Right lobe of liver (tissue), 4 donors: ENCODE measurements around the gene HMGB4.

Experiments
- POLR2A ChIP-seq: fragments of 450-650 bp; IDR thresholded peaks from one replicate; pipeline ENCODE4 v1.6.1; 2017; ENCODE audit warnings: antibody characterized with exemption, mild to moderate bottlenecking
- TF ChIP-seq, protein P1 (sequence below), 4 donors: fragments of 200-600 bp in 3 of 4; fragments of 450-650 bp in 1 of 4; IDR thresholded peaks; one replicate each; pipeline versions ENCODE4 v1.5.1 to v1.8.0; 2016 to 2022; ENCODE audit warnings: antibody characterized with exemption in 4 of 4, mild to moderate bottlenecking in 2 of 4
- donor health status: DM: no; HTN: no; CAD: no.
- donor health status: DM: no; HTN: no; CAD: no.
- donor health status: DM: no; HTN: yes; CAD: no.

DNA sequence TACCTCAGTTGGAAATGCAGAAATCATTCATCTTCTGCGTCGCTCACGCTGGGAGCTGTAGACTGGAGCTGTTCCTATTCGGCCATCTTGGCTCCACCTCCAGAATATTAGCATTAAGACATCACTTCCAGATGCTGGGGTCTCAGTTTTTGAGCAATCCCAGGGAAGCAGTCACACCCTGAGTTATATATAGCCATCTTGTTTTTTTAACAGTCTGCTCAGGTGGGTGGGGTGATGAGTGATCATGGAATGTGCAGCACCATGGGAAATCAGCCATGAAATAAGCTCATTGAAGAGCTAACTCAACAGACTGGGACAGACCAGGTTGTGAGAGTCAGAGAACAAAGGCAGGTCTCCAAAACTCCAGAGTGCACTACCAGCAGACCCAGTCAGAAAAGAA, 27.0 kb upstream of the HMGB4 start:
- no peak for TF ChIP-seq POLR2A
- TF ChIP-seq, protein P1, sequence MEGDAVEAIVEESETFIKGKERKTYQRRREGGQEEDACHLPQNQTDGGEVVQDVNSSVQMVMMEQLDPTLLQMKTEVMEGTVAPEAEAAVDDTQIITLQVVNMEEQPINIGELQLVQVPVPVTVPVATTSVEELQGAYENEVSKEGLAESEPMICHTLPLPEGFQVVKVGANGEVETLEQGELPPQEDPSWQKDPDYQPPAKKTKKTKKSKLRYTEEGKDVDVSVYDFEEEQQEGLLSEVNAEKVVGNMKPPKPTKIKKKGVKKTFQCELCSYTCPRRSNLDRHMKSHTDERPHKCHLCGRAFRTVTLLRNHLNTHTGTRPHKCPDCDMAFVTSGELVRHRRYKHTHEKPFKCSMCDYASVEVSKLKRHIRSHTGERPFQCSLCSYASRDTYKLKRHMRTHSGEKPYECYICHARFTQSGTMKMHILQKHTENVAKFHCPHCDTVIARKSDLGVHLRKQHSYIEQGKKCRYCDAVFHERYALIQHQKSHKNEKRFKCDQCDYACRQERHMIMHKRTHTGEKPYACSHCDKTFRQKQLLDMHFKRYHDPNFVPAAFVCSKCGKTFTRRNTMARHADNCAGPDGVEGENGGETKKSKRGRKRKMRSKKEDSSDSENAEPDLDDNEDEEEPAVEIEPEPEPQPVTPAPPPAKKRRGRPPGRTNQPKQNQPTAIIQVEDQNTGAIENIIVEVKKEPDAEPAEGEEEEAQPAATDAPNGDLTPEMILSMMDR (IDR thresholded peaks at IDR 0.05) = no peak
